Stimulated activated CD4-positive, alpha-beta T cell treated with anti-CD3 and anti-CD28 coated beads, TNF-alpha, amount 100 ng/mL, for 24 hours (primary cell): ENCODE data around the gene GJC1.
"Not testable (repeated sequence)": the region's sequence is repeated elsewhere in the genome, so short reads cannot be mapped to it uniquely, and the experiment has no call there.

Source experiments
- DNase-seq, 3 experiments: peaks; one replicate each; pipeline ENCODE4 v3.0.0-alpha.2; 2020; ENCODE audit warnings: low read depth in 3 of 3

The GJC1 gene

DNA sequence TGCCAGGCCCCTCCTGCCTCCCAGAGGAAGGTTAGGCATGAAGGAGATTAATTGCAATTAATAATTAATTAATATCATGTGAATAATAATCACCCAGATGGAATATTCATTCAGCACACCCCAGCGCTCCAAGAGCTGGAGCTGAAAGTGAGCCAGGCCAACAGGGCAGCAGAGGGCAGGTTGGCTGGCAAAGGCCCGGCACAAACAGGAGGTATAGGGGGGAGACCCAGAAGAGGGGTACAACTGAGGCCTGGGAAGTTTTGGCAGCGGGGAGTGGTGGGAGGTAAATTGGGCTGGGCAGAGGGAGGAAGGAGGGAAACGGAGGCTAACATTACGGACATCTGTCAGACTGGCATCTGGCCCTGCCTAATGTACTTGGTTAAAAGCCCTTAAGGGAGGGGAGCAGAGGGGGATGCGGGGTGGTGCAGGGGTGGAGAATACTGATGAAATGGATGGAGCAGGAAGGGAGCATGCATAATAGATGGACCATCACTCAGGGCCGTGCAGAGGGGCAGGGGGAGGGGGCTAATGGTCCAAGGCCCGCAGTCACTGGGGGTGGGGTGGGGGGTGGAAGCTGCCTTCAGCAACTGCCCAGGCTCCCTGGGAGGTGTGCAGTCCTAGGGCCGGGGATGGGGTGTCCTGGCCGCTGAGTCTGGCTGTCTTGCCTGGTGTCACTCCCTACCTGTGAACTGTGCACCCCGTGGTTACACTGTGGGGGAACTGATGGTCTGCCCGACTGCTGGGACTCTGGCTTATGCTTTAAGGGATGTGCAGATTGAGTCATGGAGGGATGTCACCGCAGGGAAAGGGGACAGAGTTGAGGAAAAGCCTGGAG is 69.4 kb downstream of the GJC1 start:
- DNase-seq = no peak

DNA sequence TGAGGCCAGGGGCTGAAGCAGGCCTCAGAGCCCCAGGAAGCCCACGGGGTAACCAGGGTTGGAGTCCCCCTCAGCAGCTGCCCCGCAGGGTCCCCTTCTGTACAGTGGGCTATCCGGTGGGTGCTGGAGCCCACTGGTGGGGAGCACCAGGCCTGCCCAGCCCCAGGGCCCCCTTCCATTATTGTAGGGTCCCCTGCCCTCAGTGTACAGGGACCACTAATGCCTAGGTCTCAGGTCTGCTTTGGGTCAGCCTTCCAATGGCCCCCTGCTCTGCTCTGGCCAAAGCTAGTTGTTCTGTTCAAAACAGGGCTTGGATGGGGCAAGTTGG is 70.2 kb downstream of the GJC1 start:
- DNase-seq = no peak

DNA sequence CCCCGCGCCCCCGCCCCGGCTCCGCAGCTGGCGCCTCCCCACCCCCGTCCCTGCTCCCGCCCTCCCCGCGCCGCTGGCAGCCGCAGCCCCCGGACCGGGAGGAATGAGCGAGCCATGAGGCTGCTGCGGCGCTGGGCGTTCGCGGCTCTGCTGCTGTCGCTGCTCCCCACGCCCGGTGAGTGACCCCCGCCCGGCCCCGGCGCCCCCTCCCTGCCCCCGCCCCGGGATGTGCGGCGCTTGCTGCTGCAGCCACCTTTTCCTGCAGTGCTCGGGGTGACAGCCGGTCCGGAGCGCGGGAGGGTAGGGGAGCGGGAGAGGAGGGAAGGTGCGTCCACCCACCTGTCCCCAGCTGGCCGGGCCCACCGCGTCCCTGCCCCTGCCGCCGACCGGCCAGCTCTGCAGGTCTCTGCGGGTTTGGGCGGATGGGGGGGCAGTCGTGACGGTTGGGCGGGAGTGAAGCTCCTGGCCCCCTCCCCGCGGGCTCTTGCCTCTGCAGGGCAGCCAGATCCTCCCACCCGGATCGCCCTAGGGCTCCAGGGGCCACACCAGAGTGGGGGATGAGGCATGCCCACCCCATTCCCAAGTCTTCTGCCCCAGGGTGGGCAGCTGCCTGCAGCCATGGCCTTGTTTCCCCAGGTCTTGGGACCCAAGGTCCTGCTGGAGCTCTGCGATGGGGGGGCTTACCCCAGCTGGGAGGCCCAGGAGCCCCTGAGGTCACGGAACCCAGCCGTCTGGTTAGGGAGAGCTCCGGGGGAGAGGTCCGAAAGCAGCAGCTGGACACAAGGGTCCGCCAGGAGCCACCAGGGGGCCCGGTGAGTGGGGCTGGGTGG is 70.8 kb downstream of the GJC1 start:
- DNase-seq = no peak

DNA sequence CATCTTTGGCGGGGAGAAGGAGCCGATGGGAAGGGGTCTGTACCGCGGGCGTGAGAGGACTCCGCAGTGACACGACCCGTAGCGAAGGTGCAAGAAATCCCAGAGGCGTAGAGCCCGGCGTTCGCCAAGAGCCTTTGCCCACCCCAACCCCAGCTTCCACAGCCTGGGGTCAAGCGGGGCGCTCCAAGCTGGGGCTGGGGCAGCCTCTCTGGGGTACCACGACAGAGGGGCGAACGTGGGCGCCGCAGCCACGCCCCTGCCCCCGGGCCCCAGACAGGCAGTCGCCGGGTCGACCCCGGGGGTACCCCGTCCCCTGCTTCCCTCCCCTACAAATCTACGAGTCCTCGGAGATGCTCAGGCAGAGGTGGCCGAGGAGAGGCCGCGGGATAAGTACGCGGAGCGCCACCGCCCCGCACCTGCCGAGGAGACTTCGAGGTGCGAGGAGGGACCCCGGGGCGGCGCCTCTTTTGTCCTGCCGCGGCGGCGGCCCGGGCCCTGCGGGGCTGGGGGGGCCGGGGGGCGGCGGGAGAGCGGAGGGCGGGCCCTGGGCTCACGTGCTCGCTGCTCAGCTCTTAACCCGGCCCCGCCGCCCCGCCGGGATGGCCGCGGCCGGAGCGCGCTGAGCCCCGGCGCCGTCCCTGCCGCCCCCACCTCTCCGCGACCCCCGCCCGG is 71.5 kb downstream of the GJC1 start, which contains the start of gene ADAM11:
TSS of gene ADAM11 (plus strand) at position 575 of the 672 bp plus-strand sequence. CDS start 212 bp downstream, outside the sequence.
- no peak for DNase-seq

DNA sequence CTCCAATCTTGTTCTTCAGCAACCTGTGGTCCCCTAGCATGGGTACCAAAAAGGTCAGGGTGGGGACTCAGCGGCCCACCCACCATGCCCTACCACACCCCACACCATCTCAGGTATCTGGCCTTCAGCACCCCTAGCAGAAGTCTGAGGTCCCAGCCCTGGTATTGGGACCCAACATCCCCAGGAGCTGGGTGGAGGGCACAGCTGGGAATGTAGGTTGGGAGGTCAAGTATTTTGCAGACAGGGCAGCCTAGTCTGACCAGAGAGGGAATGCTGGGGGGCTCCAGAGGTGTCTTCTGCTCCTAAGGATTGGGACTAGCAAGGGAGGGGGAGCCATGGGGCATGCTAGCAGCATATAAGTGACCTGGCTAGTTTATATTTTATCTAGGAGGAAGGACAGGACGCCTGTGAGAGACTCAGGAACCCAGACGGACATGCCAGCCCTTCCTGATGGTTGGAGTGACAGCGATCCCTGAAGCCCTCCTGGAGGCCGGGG is 72.1 kb downstream of the GJC1 start:
- no peak for DNase-seq

DNA sequence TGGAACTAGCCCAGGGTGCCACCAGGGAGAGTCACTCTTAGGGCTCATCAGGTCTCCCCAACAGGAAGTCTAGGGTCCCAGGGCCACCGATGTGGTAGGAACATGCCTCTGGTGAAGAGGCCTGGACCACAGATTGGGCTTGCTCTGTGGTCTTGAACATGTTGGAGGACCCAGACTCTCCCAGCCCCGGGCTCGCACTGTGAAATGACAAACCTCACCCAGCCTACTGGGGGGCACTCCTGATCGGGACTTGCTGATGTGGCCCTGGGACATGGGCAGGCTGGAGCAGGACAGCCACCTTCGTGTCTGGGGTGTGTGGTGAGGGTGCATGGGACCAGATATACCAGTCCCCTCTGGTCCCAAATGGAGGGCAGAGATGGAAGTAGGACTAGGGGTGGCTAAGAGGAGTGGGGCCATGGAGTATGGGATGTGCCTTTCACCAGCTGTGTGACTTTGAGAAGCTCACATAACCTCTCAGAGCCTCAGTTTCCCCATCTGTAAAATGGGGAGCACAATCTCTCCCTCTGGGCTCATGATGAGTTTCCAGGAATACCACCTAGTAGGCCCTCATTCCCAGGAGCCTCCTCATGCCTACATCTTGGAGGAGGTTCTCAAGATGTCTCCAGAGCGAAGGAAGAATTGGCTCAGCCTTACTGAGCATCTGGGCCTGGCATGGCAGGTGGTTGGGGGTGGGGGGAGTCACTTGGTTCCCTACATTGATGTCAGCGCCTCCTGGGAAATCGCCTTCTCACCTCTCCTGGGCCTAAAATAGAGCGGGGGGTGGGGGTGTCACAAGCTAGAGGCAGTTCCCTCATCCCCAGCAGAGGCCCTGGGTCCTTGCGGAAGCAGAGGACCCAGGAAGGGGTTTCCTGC is 72.8 kb downstream of the GJC1 start:
- DNase-seq = no peak

DNA sequence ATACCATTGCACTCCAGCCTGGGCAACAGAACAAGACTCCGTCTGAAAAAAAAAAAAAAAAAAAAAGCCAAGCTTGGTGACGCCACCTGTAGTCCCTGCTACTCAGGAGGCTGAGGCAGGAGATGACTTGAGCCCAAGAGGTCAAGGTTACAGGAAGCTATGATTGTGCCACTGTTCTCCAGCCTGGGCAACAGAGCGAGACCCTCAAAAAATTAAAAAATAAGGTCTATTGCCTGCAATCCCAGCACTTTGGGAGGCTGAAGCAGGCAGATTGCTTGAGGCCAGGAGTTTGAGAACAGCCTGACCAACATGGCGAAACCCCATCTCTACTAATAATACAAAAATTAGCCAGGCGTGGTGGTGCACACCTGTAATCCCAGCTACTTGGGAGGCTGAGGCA is 74.9 kb downstream of the GJC1 start:
- DNase-seq = not testable (repeated sequence)

DNA sequence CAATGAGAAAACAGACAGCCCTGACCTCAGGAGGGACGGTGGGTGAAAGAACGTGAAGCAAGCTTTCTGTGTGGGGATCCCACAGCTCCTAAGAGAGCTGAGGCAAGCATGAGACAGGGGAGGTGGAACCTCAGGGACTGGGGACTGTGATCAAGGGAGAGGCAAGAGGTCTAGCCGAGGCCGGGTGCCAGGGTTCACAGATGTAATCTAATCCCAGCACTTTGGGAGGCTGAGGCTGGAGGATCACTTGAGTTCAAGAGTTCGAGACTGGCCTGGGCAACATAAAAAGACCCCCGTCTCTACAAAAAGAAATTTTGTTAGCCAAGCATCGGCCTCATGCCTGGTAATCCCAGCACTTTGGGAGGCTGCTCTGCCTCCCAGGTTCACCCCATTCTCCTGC is 75.8 kb downstream of the GJC1 start:
- no peak for DNase-seq

DNA sequence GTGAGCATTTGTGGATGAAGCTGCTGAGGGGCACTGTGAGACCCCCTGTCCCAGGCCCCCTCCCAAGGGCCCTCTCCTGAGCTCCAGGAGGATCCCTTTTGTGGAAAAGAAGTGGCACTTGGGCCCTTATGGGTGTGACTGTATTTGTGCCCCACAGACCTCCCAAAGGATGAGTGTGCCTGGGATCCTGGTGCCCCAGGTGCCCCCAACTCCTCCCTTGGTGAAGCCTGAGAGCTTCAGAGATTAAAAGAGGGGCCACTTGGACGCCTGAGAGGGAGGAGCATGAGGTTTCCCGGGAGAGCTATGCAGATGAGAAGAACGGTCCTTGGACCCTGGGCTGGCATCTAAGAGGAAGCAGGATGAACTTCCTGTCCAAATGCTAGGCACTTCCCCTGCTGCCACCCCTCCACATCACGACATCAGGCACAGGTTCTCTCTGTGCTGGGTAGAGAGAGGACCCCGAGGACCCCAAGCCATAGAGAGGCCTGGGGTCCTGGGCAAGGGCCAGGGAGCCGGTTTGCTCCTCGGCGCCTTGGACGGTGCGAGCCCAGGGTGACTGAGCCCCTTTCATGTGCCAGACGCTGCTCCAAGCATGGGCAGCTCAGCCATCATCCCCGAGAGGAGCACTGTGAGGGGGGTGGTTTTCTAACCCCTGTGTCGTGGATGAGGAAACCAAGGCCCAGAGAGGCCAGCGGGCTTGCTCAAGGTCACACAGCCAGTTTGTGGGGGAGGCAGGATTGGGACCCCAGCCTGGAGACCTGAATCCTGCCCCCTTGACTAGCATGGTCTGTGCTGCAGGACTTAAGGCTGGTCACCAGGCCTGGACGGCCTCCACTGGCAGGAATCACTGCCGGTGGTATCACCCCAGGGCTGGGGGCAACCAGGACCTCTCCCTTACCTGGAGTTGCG is 76.9 kb downstream of the GJC1 start:
- no peak for DNase-seq

DNA sequence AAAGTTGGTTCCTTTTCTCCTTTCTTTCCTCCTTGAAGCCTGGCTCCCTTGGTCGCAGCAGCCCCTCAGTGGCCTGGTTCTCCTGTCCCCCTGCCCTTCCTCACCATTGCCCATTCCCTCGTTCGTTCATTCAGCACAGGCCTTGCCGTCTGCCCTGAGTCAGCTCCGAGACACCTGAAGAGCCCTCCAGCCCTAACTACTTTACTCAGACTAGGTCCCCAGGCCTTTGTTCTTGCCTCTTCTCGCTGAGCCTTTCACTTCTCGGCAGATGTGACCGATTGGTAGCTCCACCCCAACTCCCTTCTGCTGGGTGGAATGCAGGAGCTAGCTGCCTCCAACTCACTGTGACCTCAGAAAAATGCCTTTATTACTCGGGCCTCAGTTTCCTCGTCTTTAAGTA is 78.3 kb downstream of the GJC1 start:
- DNase-seq = no peak

DNA sequence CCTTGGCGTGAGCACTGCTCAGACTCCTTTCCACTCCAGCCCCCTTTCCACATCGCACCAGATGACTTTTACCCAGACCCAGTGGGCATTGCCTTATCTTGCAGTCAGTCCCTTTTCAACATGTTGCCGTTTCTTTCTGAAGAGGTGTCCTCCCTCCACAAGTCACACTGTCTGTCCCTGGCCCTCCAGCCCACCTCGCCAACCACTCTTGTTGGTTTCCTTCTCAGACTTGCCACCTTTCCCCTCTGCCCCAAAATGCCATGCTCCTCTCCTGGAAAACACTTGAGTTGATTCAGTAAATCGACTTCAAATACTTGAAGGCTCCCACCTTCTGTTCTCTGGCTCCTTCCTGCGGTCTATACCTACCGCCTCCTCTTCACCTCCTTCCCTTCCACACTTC is 78.8 kb downstream of the GJC1 start:
- DNase-seq = no peak

DNA sequence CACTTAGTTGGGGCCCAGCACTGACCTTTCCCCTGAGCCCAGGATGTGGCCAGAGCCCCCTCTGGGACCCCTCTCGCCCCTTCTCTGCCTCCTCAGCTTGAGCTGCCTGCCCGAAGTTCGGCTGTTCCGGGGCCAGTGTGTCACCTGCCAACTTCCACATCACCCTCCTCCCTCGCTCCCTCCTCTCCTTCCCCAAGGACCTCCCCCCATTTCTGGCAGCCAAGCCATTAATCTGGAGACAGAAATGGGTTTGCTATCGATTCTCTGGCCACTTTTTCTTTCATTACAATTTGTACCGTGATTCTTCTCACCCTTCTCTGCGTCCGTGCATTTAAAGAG is 80.1 kb downstream of the GJC1 start:
- no peak for DNase-seq

DNA sequence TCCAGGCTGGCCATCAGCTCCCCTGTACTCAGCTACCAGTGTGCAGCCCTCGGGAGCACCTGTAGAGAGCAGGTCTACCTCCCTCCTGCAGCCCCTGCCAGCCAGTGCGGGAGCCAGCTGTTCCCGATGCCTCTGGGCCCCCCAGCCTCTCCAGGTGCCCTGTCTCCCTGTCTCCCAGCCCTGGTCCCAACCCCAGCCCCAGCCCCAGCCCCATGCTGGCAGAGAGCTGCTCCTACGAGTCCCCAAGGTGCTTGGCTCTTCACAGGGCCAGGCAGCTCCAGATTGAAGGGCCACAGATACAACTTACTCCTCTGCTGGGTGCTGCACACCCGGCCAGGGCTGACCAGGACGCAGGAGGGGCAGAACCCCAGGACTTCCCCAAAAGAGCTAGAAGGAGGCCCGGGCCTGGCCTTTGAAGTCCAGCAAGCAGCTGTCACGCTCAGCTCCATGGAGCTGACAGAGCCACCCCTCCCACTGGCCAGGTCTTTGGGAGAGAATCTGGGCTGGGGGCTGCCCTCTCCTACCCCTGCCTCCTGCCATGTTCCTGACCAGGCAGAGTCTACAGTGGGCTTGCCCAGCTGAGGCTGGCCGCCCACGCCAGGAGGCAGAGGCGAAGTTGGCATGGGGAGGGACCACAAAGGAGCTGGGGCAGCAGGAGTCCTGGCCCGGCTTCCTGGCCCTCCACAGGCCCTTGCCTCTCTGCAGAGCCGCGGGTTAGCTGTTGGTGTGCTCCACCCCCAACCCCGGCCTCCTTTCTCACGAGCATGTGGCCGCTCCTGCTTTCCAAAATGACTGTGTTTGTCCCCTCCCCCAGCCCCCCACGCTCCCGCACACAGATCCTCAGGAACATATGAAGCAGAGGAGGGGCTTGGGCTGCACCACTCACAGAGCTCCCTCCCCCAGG is 80.8 kb downstream of the GJC1 start:
- no peak for DNase-seq
